ENCODE results near the gene ADGRB3. TPM values are rescaled to one million over a fixed set of nuclear protein-coding genes. Genes with fewer than 3 reads are reported as not detected.

ADGRB3 gene
- polyA plus RNA-seq, 3 donors: 0.04 to 0.23 (median 0.05) TPM

- Histone ChIP-seq H3K79me2 (ENCODE audit: insufficient read depth, low read length) (no peaks in the 10 kb centered on the region), H3K9me3 (replicated peaks in 1 of 2; ENCODE audit: control insufficient read depth in 1 of 2, insufficient read depth in 1 of 2, low read length in 2 of 2) (no peaks in the 10 kb centered on the region), H2AFZ (ENCODE audit: insufficient read depth, low read depth, low read length, poor library complexity, severe bottlenecking) (no peak overlapping the region), H3K9ac (ENCODE audit: insufficient read depth, low read length, poor library complexity, severe bottlenecking) (no peak overlapping the region), H3K27me3 (ENCODE audit: control insufficient read depth in 2 of 2, insufficient read depth in 2 of 2, low read length in 2 of 2) (no peaks in the 10 kb centered on the region), H4K20me1 (ENCODE audit: insufficient read depth, low read length) (no peaks in the 10 kb centered on the region), H3K4me1 (ENCODE audit: control insufficient read depth in 1 of 2, insufficient read depth in 2 of 2, low read length in 2 of 2) (no peaks in the 10 kb centered on the region), H3K27ac (ENCODE audit: low read depth in 1 of 2, low read length in 2 of 2) (no peak overlapping the region), H3K36me3 (replicated peaks in 1 of 2; ENCODE audit: control insufficient read depth in 1 of 2, insufficient read depth in 2 of 2, low read length in 2 of 2) (no peaks in the 10 kb centered on the region), H3K4me2 (replicated peaks; ENCODE audit: extremely low read depth, low read length, poor library complexity, severe bottlenecking) (no peak overlapping the region), H3K4me3 (replicated peaks in 1 of 3; ENCODE audit: low read depth in 2 of 3, low read length in 3 of 3) (no peak overlapping the region)
- H3K27ac Mint-ChIP-seq: no peak overlapping the region
- peaks cover 0 to 2% (median 0%) of the 10 kb centered on the region in 3 donors for H3K27me3 Mint-ChIP-seq (ENCODE audit: low read depth in 3 of 3)
- TF ChIP-seq CTCF (IDR thresholded peaks at IDR 0.05): no peak
- no peak overlapping the region for H3K4me3 Mint-ChIP-seq
- DNase-seq: no peak
- no peaks in the 10 kb centered on the region for H3K4me1 Mint-ChIP-seq
- intact Hi-C loops (cut with micrococcal nuclease): no loop called here
- no peaks in the 10 kb centered on the region for H3K9me3 Mint-ChIP-seq
- no peaks in the 10 kb centered on the region for H3K36me3 Mint-ChIP-seq
These were observed 340.7 kb downstream of the ADGRB3 start for GRCh38 chr6:68975816-68976215.

GRCh38 chr6:68976260-68976659 lies 341.2 kb downstream of the ADGRB3 start:
- DNase-seq: no peak
- H3K36me3 Mint-ChIP-seq: no peaks in the 10 kb centered on the region
- intact Hi-C loops (cut with micrococcal nuclease): no loop called here
- no peaks in the 10 kb centered on the region for H3K9me3 Mint-ChIP-seq
- H3K9me3 ChIP-seq (replicated peaks in 1 of 2; ENCODE audit: control insufficient read depth in 1 of 2, insufficient read depth in 1 of 2, low read length in 2 of 2): no peaks in the 10 kb centered on the region
- no peaks in the 10 kb centered on the region for H3K4me1 Mint-ChIP-seq
- H3K27ac Mint-ChIP-seq: no peak overlapping the region
- no peak overlapping the region for H3K4me3 Mint-ChIP-seq
- no peaks in the 10 kb centered on the region for H3K36me3 ChIP-seq (replicated peaks in 1 of 2; ENCODE audit: control insufficient read depth in 1 of 2, insufficient read depth in 2 of 2, low read length in 2 of 2)
- H3K79me2 ChIP-seq (ENCODE audit: insufficient read depth, low read length): no peaks in the 10 kb centered on the region
- H4K20me1 ChIP-seq (ENCODE audit: insufficient read depth, low read length): no peaks in the 10 kb centered on the region
- no peak overlapping the region for H3K4me3 ChIP-seq (replicated peaks in 1 of 3; ENCODE audit: low read depth in 2 of 3, low read length in 3 of 3)
- no peaks in the 10 kb centered on the region for H3K27me3 ChIP-seq (ENCODE audit: control insufficient read depth in 2 of 2, insufficient read depth in 2 of 2, low read length in 2 of 2)
- TF ChIP-seq CTCF (IDR thresholded peaks at IDR 0.05): no peak
- H3K9ac ChIP-seq (ENCODE audit: insufficient read depth, low read length, poor library complexity, severe bottlenecking): no peak overlapping the region
- H3K4me2 ChIP-seq (replicated peaks; ENCODE audit: extremely low read depth, low read length, poor library complexity, severe bottlenecking): no peak overlapping the region
- H3K27me3 Mint-ChIP-seq (ENCODE audit: low read depth in 3 of 3): peaks cover 0 to 2% (median 0%) of the 10 kb centered on the region in 3 donors
- no peak overlapping the region for H3K27ac ChIP-seq (ENCODE audit: low read depth in 1 of 2, low read length in 2 of 2)
- no peak overlapping the region for H2AFZ ChIP-seq (ENCODE audit: insufficient read depth, low read depth, low read length, poor library complexity, severe bottlenecking)
- no peaks in the 10 kb centered on the region for H3K4me1 ChIP-seq (ENCODE audit: control insufficient read depth in 1 of 2, insufficient read depth in 2 of 2, low read length in 2 of 2)
- WGBS (ENCODE audit: insufficient coverage): no CpG with 5 or more reads among the region's 4 CpGs
